NCI-H1417 treated with DMSO at 0.1 percent for 48 hours (cell line): ENCODE results near the gene FYB1.

Source experiments
- DNase-seq: peaks from one replicate; lab custom pipeline; 2025; lab: John Stamatoyannopoulos, UW

Gene FYB1

GRCh38 chr5:39080168-39080567, 139.2 kb downstream of the FYB1 start:
- no peak for DNase-seq

- DNase-seq, result no peak
Observed at GRCh38 chr5:39079147-39079546, 140.2 kb downstream of the FYB1 start.

- no peak for DNase-seq
Observed at GRCh38 chr5:39076757-39077728, 142.3 kb downstream of the FYB1 start.

GRCh38 chr5:39076101-39076756, 143.1 kb downstream of the FYB1 start:
- DNase-seq, result no peak

GRCh38 chr5:39074017-39074814, 145.1 kb downstream of the FYB1 start, which contains the start of gene RICTOR:
TSS of gene RICTOR (minus strand) at chr5:39074399. CDS start at chr5:39074377, 22 bp downstream.
- DNase-seq, result peak; percentile 52

- no peak for DNase-seq
Observed at GRCh38 chr5:39073767-39074016, 145.7 kb downstream of the FYB1 start.

- DNase-seq, result no peak
Observed at GRCh38 chr5:39072925-39073766, 146.2 kb downstream of the FYB1 start.

- no peak for DNase-seq
Observed at GRCh38 chr5:39068099-39068498, 151.3 kb downstream of the FYB1 start.

- no peak for DNase-seq
Observed at GRCh38 chr5:39064450-39064849, 154.9 kb downstream of the FYB1 start.

GRCh38 chr5:39063037-39063436, 156.3 kb downstream of the FYB1 start:
- no peak for DNase-seq

GRCh38 chr5:39062530-39062929, 156.8 kb downstream of the FYB1 start:
- DNase-seq, result no peak

- no peak for DNase-seq
Observed at GRCh38 chr5:39062104-39062503, 157.3 kb downstream of the FYB1 start.

- DNase-seq, result no peak
Observed at GRCh38 chr5:39059064-39059463, 160.3 kb downstream of the FYB1 start.

- DNase-seq, result no peak
Observed at GRCh38 chr5:39058178-39058921, 161.0 kb downstream of the FYB1 start.

- DNase-seq, result no peak
Observed at GRCh38 chr5:39057734-39058133, 161.6 kb downstream of the FYB1 start.

- no peak for DNase-seq
Observed at GRCh38 chr5:39055768-39056398, 163.5 kb downstream of the FYB1 start.
